Endothelial cell of hepatic sinusoid (primary cell): Measurements from ENCODE around the gene VPS35L.
"Not testable (repeated sequence)": the region's sequence is repeated elsewhere in the genome, so short reads cannot be mapped to it uniquely, and the experiment has no call there.

ENCODE experiments used
- in situ Hi-C: cut with HindIII; loops from 2 replicates; pipeline ENCODE4 v1.10.0; 2017; ENCODE audit warnings: low sequenced_read_pairs

Gene VPS35L

GRCh38 chr16:19644877-19645276 lies 89.4 kb downstream of the VPS35L start:
- in situ Hi-C loops: no loop called here

DNA sequence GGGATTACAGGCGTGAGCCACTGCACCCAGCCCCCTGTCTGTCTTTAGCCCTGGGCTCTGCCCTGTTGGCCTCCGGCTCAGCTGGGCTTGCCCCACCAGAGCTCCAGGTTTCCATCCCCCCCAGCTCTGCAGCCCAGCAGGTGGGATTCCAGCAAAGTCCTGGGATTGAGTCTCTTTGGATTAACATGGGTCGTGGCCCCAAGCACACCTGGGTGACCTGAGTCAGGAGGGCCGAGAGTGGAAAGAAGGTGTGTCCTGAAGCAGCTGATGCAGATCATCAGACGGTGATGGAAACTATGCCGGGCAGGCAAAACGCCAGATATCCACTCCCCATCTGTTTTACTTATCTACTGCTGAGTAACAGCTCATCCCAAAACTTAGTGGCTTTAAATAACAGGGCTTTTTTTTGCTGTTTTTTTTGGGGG lies 90.1 kb downstream of the VPS35L start:
- in situ Hi-C loops: no loop called here

GRCh38 chr16:19649980-19650379 lies 94.5 kb downstream of the VPS35L start:
- in situ Hi-C loops: no loop called here

DNA sequence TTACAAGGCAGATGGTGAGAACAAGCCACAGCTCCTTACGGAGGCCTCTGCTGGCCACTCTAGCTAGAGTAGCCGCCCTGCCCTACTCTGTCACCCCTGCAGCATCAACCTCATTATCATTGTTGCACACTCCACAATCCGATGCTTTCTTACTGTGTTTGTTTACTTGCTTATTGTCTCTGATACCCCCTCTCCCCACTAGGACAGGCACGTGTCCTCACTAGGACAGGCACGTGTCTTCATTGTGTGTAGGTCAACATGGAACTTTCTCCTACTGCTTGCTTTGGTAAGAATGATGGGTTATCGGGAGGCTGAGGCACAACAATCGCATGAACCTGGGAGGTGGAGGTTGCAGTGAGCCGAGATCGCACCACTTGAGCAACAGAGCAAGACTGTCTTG lies 98.6 kb downstream of the VPS35L start:
- in situ Hi-C loops: no loop called here

DNA sequence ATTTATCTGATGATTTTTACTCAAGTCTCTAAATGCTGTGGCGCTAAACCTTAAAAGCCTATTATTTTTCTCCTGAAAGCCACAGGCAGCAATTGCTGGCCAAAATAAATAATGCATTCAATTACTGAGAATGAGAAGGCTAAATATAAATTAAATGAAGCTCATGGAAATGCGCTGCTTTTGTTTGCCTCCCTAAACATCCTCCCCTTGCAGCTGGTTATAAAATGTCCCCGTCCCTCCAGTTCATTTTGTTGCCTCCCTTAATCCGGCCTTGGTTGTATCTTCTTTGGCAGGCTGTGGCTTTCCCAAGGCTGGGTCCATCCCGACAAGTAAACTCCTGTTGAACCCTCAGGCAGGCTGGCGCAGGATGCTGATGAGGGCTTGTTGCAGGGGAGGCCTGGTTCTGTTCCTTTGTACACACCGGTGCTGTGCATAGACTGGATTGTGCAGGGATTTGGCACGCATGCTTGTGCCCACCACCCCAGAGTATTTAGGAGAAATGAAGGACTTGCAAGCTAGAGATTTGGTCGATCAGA lies 99.8 kb downstream of the VPS35L start:
- in situ Hi-C loops: no loop called here

- in situ Hi-C loops: no loop called here
Measured at GRCh38 chr16:19657831-19658230, 102.3 kb downstream of the VPS35L start.

DNA sequence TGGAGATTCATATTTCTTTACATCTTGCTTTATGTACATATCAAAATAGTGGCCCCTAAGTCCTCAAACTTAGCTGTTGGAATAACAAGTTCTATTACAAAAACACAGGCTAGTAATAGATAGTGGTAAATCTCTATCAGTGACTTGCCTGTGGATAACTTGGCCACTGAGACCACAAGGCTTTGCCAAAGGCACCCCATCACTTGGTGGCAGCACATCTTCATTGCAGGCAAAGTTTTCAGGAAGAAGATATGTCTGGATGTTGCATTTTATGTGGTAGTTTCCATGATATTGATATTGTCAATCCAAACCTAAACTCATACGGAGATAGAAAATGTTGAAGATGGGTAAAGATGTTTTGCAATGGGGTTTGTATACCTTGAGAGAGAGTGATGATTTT lies 104.1 kb downstream of the VPS35L start:
- in situ Hi-C loops: no loop called here

- in situ Hi-C loops: loop anchor here (5.0 kb wide), 1 partner anchor 87 kb away; no protein-coding TSS in a partner anchor
Measured at GRCh38 chr16:19660432-19660831, 104.9 kb downstream of the VPS35L start.

DNA sequence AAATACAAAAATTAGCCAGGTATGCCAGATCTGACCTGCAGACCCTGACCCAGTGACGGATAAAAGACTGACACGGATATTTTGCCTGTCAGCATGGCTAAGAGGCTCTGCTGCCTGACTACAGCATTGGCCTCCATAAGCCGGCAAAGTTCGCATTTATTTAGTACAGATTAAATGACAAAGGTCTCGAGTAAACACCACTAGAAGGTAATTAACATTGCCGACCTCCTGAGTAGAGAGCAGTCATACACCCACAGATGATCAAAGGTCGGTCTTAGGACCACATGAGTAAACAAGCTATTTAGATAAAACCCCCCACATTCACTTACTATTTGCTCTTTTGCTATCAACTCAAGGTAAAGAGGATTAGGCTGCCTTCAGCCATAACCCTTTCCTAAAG lies 106.8 kb downstream of the VPS35L start:
- in situ Hi-C loops: loop anchor here (5.0 kb wide), 1 partner anchor 85 kb away; no protein-coding TSS in a partner anchor

DNA sequence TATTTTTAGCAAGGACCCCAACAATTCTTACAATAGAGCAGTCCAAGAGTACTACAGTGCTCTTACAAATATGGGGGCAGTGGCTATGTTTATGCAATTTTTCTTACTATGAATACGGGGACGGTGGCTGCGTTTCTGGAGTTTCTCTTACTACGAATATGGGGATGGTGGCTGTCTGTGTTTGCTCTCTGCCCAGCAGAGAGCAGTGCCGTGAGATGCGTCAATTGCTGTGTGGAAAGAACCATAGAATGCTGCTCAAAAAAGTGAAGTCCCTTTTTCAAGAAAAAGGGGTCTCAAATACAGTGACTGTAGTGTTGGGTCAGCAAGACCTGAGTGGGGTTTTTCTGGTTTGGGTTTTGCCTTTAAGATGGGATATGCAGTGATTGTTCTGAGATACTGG lies 108.7 kb downstream of the VPS35L start:
- in situ Hi-C loops: loop anchor here (5.0 kb wide), 1 partner anchor 83 kb away; no protein-coding TSS in a partner anchor

DNA sequence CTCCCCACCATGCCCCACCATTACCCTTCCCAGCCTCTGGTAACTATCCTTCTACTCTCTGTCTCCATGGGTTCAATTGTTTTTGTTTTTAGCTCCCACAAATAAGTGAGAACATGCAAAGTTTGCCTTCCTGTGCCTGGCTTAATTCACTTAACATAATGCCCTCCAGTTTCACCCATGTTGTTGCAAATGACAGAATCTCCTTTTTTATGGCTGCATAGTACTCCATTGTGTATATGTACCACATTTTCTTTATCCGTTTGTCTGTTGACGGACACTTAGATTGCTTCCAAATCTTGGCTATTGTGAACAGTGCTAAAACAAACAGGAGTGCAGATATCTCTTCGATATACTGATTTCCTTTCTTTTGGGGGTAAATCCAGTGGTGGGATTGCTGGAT lies 109.8 kb downstream of the VPS35L start:
- in situ Hi-C loops: not testable (repeated sequence)

- in situ Hi-C loops: no loop called here
Measured at GRCh38 chr16:19666477-19666876, 111.0 kb downstream of the VPS35L start.

- in situ Hi-C loops: loop anchor here (5.0 kb wide), 1 partner anchor 85 kb away; no protein-coding TSS in a partner anchor
Measured at GRCh38 chr16:19672378-19672777, 116.9 kb downstream of the VPS35L start.

GRCh38 chr16:19674485-19674884 lies 119.0 kb downstream of the VPS35L start:
- in situ Hi-C loops: loop anchor here (5.0 kb wide), 1 partner anchor 87 kb away; no protein-coding TSS in a partner anchor

DNA sequence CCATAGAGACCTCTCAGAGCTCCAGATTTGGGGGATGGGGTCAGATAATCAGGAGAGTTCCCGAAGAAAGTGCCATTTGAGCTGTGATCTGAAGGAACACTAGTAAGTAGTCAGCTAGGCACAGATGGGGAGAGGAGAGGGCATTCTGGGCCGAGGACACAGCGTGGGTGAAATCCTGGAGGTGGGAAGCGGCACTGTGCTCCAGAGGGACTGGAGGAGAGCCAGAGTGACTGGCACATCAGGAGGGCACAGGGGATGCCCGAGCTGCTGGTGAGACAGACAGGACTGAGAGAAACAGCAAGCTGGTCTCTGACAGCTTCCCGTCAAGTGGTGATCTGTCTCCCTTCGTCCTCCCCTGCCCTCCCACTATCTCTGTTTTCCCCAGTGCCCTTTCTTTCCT lies 121.9 kb downstream of the VPS35L start:
- in situ Hi-C loops: no loop called here

- in situ Hi-C loops: no loop called here
Measured at GRCh38 chr16:19678804-19679203, 123.3 kb downstream of the VPS35L start.

DNA sequence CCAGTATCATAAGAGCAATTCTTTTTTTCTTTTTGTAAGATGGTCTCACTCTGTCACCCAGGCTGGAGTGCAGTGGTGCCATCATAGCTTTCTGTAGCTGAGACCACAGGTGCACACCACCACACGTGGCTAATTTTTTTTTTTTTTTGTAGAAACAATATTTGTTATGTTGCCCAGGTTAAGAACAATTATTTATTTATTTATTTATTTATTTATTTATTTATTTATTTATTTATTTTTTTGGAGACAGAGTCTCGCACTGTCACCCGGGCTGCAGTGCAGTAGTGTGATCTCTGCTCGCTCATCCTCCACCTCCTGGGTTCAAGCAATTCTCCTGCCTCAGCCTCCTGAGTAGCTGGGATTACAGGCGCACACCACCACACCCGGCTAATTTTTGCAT lies 123.8 kb downstream of the VPS35L start:
- in situ Hi-C loops: not testable (repeated sequence)

DNA sequence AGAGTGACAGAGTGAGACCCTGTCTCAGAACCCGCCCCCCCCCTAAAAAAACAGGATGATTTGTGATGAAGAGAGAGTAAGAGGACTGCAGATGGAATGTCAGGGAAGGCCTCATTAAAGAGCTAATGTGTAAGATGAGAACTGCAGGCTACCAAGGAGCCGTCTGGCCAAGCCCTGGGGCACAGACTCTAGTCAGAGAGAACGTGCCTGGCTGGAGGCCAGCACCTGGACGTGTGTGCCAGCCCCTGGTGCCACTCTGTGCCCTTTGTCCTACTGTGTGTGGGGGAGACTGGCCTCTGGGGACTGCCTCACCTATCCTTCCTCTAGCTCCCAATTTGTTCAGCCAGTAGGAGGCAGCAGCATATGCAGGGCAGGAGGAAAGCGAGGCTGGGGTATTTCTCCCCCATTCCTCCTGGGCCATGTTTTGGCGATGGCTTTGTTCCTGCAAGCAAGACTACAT lies 125.4 kb downstream of the VPS35L start:
- in situ Hi-C loops: no loop called here

- in situ Hi-C loops: no loop called here
Measured at GRCh38 chr16:19681637-19682036, 126.1 kb downstream of the VPS35L start.

DNA sequence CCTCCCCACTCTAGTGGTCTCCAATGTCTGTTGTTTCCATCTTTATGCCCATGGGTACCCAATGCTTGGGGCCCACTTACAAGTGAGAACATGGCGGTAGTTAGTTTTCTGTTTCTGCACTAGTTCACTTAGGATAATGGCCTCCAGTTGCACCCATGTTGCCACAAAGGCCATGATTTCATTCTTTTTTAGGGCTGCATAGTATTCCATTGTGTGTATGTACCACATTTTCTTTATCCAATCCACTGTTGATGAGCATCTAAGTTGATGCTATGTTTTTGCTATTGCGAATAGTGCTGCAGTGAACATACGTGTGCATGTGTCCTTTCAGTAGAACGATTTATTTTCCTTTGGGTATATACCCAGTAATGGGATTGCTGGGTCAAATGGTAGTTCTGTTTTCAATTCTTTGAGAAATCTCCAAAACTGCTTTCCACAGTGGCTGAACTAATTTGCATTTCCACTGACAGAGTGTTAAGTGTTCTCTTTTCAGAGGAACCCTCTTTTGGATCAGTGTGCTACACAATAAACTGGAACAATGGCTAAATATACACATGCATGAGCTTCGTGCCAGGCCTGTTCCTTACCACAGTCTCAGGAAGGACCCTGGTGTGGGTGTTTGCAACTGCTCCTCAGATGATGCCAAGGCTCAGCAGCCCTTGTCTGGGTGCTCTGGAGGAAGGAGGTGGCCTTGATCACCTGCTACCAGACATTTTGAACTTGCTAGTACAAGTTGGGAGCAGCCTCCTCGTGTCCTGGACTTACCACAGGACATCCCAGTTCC lies 128.1 kb downstream of the VPS35L start:
- in situ Hi-C loops: no loop called here

DNA sequence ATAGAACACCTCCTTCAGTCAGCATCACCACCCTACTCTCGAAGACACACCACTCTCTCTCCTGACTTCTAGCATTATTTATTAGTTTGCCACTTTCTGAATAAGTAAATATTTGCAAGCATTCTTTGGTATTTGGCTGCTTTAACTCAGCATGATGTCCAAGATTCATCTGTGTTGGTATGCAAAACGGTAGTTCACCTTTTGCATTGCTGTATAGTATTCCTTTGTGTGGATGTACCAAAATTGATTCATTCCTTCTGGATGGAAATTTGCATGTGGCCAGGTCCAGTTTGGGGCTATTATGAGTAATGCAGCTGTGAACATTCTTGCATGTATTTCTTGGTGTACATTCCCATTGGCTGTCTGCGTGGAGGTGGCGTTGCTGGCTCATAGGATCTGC lies 129.7 kb downstream of the VPS35L start:
- in situ Hi-C loops: no loop called here

DNA sequence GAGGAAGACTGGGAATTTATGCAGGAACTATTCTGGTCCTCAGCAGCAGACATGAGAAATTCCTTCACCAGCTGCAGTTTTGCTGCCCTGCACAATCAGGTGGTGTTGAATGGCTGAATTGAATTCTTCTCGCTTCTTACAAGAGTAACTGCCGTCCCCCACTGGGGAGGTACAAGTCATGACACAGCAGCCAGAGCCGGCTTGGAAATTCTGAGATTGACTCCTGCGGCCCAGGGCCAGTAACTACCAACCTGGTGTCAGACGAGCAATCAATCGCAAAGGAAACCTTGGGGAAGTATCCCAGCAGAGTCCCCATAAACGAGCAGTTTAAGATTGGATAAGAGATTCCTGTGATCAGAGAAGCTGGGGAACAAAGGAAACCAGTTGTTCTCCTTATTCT lies 131.8 kb downstream of the VPS35L start:
- in situ Hi-C loops: no loop called here
